ENCODE results near the gene SUN2.
"Not testable (repeated sequence)": the region's sequence is repeated elsewhere in the genome, so short reads cannot be mapped to it uniquely, and the experiment has no call there.

SUN2 gene

GRCh38 chr22:38755911-38756532 lies at the start of gene SUN2:
Gene SUN2, minus strand, starts transcription at chr22:38755998. Its CDS starts 3,370 bp downstream, at chr22:38752628.
- H3K9ac ChIP-seq (ENCODE audit: low read depth, low read length) = peak within 1 kb of the TSS; percentile 65
- H3K9me3 ChIP-seq (ENCODE audit: control insufficient read depth, insufficient read depth, low read length) = no peaks in the 10 kb centered on the region
- peak within 1 kb of the TSS; percentile 67 for H3K4me3 ChIP-seq (ENCODE audit: low read depth, low read length)
- peaks cover 4% of the 10 kb centered on the region for H3K4me1 ChIP-seq (ENCODE audit: control insufficient read depth, insufficient read depth, low read length)
- peaks cover 5% of the 10 kb centered on the region for H3K27me3 ChIP-seq (ENCODE audit: control insufficient read depth, insufficient read depth, low read length)
- H3K36me3 ChIP-seq (ENCODE audit: control insufficient read depth, insufficient read depth, low read length) = no peaks in the 10 kb centered on the region

GRCh38 chr22:38805041-38805593 lies 49.3 kb upstream of the SUN2 start:
- H3K4me3 ChIP-seq (ENCODE audit: low read depth, low read length); H3K9me3 ChIP-seq (ENCODE audit: control insufficient read depth, insufficient read depth, low read length); H3K4me1 ChIP-seq (ENCODE audit: control insufficient read depth, insufficient read depth, low read length); H3K36me3 ChIP-seq (ENCODE audit: control insufficient read depth, insufficient read depth, low read length); H3K9ac ChIP-seq (ENCODE audit: low read depth, low read length): not testable (repeated sequence)
- H3K27me3 ChIP-seq (ENCODE audit: control insufficient read depth, insufficient read depth, low read length) = peaks cover 13% of the 10 kb centered on the region

GRCh38 chr22:38802671-38803121 lies 46.9 kb upstream of the SUN2 start:
- Histone ChIP-seq H3K27me3 (ENCODE audit: control insufficient read depth, insufficient read depth, low read length) (peaks cover 29% of the 10 kb centered on the region), H3K9ac (ENCODE audit: low read depth, low read length) (peak overlapping the region; percentile 16), H3K4me1 (ENCODE audit: control insufficient read depth, insufficient read depth, low read length) (no peaks in the 10 kb centered on the region), H3K36me3 (ENCODE audit: control insufficient read depth, insufficient read depth, low read length) (no peaks in the 10 kb centered on the region), H3K4me3 (ENCODE audit: low read depth, low read length) (peak overlapping the region; percentile 69), H3K9me3 (ENCODE audit: control insufficient read depth, insufficient read depth, low read length) (no peaks in the 10 kb centered on the region)

- H3K27me3 ChIP-seq (ENCODE audit: control insufficient read depth, insufficient read depth, low read length) = peaks cover 38% of the 10 kb centered on the region
- H3K4me3 ChIP-seq (ENCODE audit: low read depth, low read length) = no peak overlapping the region
- H3K4me1 ChIP-seq (ENCODE audit: control insufficient read depth, insufficient read depth, low read length) = no peaks in the 10 kb centered on the region
- no peak overlapping the region for H3K9ac ChIP-seq (ENCODE audit: low read depth, low read length)
- no peaks in the 10 kb centered on the region for H3K36me3 ChIP-seq (ENCODE audit: control insufficient read depth, insufficient read depth, low read length)
- no peaks in the 10 kb centered on the region for H3K9me3 ChIP-seq (ENCODE audit: control insufficient read depth, insufficient read depth, low read length)
Measured at GRCh38 chr22:38799265-38800002, 43.6 kb upstream of the SUN2 start.

GRCh38 chr22:38798496-38798895 lies 42.7 kb upstream of the SUN2 start:
- H3K4me1 ChIP-seq (ENCODE audit: control insufficient read depth, insufficient read depth, low read length) = no peaks in the 10 kb centered on the region

GRCh38 chr22:38796262-38796957 lies 40.6 kb upstream of the SUN2 start:
- Histone ChIP-seq H3K4me1 (ENCODE audit: control insufficient read depth, insufficient read depth, low read length) (no peaks in the 10 kb centered on the region), H3K36me3 (ENCODE audit: control insufficient read depth, insufficient read depth, low read length) (no peaks in the 10 kb centered on the region), H3K9me3 (ENCODE audit: control insufficient read depth, insufficient read depth, low read length) (no peaks in the 10 kb centered on the region), H3K27me3 (ENCODE audit: control insufficient read depth, insufficient read depth, low read length) (peaks cover 30% of the 10 kb centered on the region), H3K4me3 (ENCODE audit: low read depth, low read length) (no peak overlapping the region), H3K9ac (ENCODE audit: low read depth, low read length) (no peak overlapping the region)

More at GRCh38 chr22:38798496-38798895, 42.7 kb upstream of the SUN2 start:
- no peaks in the 10 kb centered on the region for H3K36me3 ChIP-seq (ENCODE audit: control insufficient read depth, insufficient read depth, low read length)
- H3K27me3 ChIP-seq (ENCODE audit: control insufficient read depth, insufficient read depth, low read length) = peaks cover 38% of the 10 kb centered on the region
- no peak overlapping the region for H3K4me3 ChIP-seq (ENCODE audit: low read depth, low read length)
- no peaks in the 10 kb centered on the region for H3K9me3 ChIP-seq (ENCODE audit: control insufficient read depth, insufficient read depth, low read length)
- H3K9ac ChIP-seq (ENCODE audit: low read depth, low read length) = no peak overlapping the region

- H3K4me1 ChIP-seq (ENCODE audit: control insufficient read depth, insufficient read depth, low read length) = no peaks in the 10 kb centered on the region
- no peak overlapping the region for H3K4me3 ChIP-seq (ENCODE audit: low read depth, low read length)
- H3K27me3 ChIP-seq (ENCODE audit: control insufficient read depth, insufficient read depth, low read length) = peaks cover 25% of the 10 kb centered on the region
- no peaks in the 10 kb centered on the region for H3K9me3 ChIP-seq (ENCODE audit: control insufficient read depth, insufficient read depth, low read length)
- H3K36me3 ChIP-seq (ENCODE audit: control insufficient read depth, insufficient read depth, low read length) = no peaks in the 10 kb centered on the region
- no peak overlapping the region for H3K9ac ChIP-seq (ENCODE audit: low read depth, low read length)
Measured at GRCh38 chr22:38795569-38795968, 39.8 kb upstream of the SUN2 start.

GRCh38 chr22:38793721-38794466 lies 38.1 kb upstream of the SUN2 start, which contains the start of gene DNAL4:
Gene DNAL4, minus strand, starts transcription at chr22:38794143. Its CDS starts 11,412 bp downstream, at chr22:38782731.
- H3K4me1 ChIP-seq (ENCODE audit: control insufficient read depth, insufficient read depth, low read length) = no peaks in the 10 kb centered on the region
- no peaks in the 10 kb centered on the region for H3K9me3 ChIP-seq (ENCODE audit: control insufficient read depth, insufficient read depth, low read length)
- peak within 1 kb of the TSS; percentile 80 for H3K4me3 ChIP-seq (ENCODE audit: low read depth, low read length)
- H3K9ac ChIP-seq (ENCODE audit: low read depth, low read length) = peak within 1 kb of the TSS; percentile 73
- peaks cover 21% of the 10 kb centered on the region for H3K27me3 ChIP-seq (ENCODE audit: control insufficient read depth, insufficient read depth, low read length)
- H3K36me3 ChIP-seq (ENCODE audit: control insufficient read depth, insufficient read depth, low read length) = no peaks in the 10 kb centered on the region

GRCh38 chr22:38793317-38793716 lies 37.5 kb upstream of the SUN2 start:
- no peaks in the 10 kb centered on the region for H3K4me1 ChIP-seq (ENCODE audit: control insufficient read depth, insufficient read depth, low read length)
- H3K4me3 ChIP-seq (ENCODE audit: low read depth, low read length) = peak overlapping the region; percentile 80
- H3K9me3 ChIP-seq (ENCODE audit: control insufficient read depth, insufficient read depth, low read length) = no peaks in the 10 kb centered on the region
- peak overlapping the region; percentile 73 for H3K9ac ChIP-seq (ENCODE audit: low read depth, low read length)
- H3K27me3 ChIP-seq (ENCODE audit: control insufficient read depth, insufficient read depth, low read length) = peaks cover 15% of the 10 kb centered on the region
- no peaks in the 10 kb centered on the region for H3K36me3 ChIP-seq (ENCODE audit: control insufficient read depth, insufficient read depth, low read length)

GRCh38 chr22:38792833-38793232 lies 37.0 kb upstream of the SUN2 start:
- Histone ChIP-seq H3K9ac (ENCODE audit: low read depth, low read length) (no peak overlapping the region), H3K4me3 (ENCODE audit: low read depth, low read length) (peak overlapping the region; percentile 80), H3K9me3 (ENCODE audit: control insufficient read depth, insufficient read depth, low read length) (no peaks in the 10 kb centered on the region), H3K27me3 (ENCODE audit: control insufficient read depth, insufficient read depth, low read length) (peaks cover 11% of the 10 kb centered on the region), H3K4me1 (ENCODE audit: control insufficient read depth, insufficient read depth, low read length) (no peaks in the 10 kb centered on the region), H3K36me3 (ENCODE audit: control insufficient read depth, insufficient read depth, low read length) (no peaks in the 10 kb centered on the region)

GRCh38 chr22:38789606-38790005 lies 33.8 kb upstream of the SUN2 start:
- no peaks in the 10 kb centered on the region for H3K27me3 ChIP-seq (ENCODE audit: control insufficient read depth, insufficient read depth, low read length)
- no peaks in the 10 kb centered on the region for H3K36me3 ChIP-seq (ENCODE audit: control insufficient read depth, insufficient read depth, low read length)
- H3K4me1 ChIP-seq (ENCODE audit: control insufficient read depth, insufficient read depth, low read length) = no peaks in the 10 kb centered on the region
- no peaks in the 10 kb centered on the region for H3K9me3 ChIP-seq (ENCODE audit: control insufficient read depth, insufficient read depth, low read length)
- H3K4me3 ChIP-seq (ENCODE audit: low read depth, low read length) = no peak overlapping the region
- H3K9ac ChIP-seq (ENCODE audit: low read depth, low read length) = no peak overlapping the region

Measured in iPS-15b (cell line).